ENCODE data around the gene PITPNC1. TPM values are rescaled to one million over a fixed set of nuclear protein-coding genes. Genes with fewer than 3 reads are reported as not detected.
A peak's percentile ranks its signal among the peaks of the same experiment; 100 is the strongest.
"Not testable (repeated sequence)": the region's sequence is repeated elsewhere in the genome, so short reads cannot be mapped to it uniquely, and the experiment has no call there.

The PITPNC1 gene
- polyA plus RNA-seq, 12 donors, result 8.8 to 23.8 (median 13.2) TPM; not detected in 1

- no peak for DNase-seq
These were observed 7.4 kb upstream of the PITPNC1 start for GRCh38 chr17:67369676-67370075.

DNA sequence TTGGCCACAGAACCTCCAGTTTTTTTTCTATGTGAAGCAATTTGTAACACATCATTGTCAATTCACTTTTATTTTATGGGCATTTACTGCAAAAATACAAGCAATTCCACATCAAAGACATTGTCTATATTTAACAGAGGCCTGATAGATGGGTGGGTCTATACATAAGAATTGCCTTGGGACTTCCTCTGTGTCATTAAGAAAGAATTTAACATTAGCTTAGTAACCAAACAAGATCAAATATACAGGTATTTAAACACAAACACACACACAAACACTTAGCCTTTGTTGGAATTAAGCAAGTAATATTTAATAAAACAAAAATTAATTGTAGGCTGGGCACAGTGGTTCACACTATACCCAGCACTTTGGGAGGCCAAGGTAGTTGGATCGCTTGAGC lies 4.3 kb upstream of the PITPNC1 start:
- no peak for DNase-seq

- peak; percentile 80 for DNase-seq
These were observed 2.6 kb upstream of the PITPNC1 start for GRCh38 chr17:67374329-67375053.

DNA sequence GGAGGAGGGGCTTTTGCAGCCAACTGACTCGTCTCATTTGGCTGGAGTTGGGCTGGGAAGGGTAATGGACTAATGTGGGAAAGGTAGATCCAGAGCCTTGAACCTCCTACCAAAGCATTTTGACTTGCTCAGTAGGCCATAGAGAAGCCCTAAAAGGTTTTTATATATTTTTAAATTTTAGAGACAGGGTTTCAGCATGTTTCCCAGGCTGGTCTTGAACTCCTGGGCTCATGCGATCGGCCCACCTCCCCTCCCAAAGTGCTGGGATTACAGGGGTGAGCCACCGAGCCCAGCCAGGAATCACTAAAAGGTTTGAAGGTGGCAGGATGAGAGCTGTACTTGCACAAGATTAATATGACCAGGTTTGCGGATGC lies 2.0 kb upstream of the PITPNC1 start:
- no peak for DNase-seq

DNA sequence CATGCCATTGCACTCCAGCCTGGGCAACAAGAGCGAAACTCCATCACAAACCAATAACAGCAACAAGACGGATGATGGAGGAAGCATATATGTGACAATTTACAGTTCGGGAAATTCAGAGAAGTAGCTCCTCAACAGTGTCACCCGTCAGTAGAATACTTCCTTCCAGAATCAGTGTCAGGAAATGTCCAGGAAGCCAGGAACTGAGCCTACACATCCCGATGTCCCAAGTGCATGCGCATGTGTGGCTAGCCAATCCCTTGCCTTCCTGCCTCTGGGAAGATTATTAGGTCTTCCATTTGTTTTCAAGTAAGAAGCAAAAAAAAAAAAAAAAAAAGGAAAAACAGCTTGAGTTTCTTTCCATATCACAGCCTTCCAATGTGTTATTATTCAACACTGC lies 1.4 kb upstream of the PITPNC1 start:
- no peak for DNase-seq

DNA sequence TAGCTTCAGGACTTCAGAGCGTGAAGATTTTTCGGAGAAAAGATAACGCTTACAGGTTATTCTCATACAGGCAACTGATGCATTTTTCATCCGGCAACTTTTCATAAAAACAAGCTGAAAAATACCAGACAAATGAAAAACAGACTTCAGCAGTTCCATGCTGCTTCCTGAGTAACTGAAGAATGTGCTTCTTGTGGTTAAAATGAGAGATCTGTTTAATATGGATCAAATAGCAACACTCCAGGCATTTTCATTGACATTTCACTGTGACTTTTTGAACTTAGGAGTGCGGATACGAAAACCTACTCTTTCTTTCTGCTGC lies 705 bp upstream of the PITPNC1 start:
- DNase-seq, result no peak

- DNase-seq, result peak; percentile 52
These were observed 690 bp downstream of the PITPNC1 start for GRCh38 chr17:67377488-67378453.

GRCh38 chr17:67378454-67379250 lies 1.6 kb downstream of the PITPNC1 start:
- DNase-seq, result peak; percentile 71

GRCh38 chr17:67379251-67379630 lies 2.2 kb downstream of the PITPNC1 start:
- DNase-seq, result no peak

DNA sequence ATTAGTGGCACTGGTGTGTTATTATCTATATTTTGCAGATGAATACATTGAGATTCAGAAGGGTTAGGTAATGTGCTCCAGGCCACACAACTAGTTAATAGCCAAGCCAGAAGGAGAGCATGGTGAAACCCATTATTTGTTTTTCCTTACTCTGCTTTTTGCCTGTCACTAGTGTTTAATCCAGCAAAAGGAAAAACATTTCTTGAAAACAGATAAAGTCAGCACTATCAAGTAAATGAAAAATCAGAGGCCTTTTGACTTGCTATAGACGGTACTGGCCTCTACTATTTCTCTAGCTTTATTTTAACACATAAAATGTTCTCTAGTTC lies 4.8 kb downstream of the PITPNC1 start:
- DNase-seq, result no peak

- no peak for DNase-seq
These were observed 8.3 kb downstream of the PITPNC1 start for GRCh38 chr17:67385122-67385988.

GRCh38 chr17:67386965-67387551 lies 10.0 kb downstream of the PITPNC1 start:
- no peak for DNase-seq

- not testable (repeated sequence) for DNase-seq
These were observed 11.5 kb downstream of the PITPNC1 start for GRCh38 chr17:67388536-67388935.

DNA sequence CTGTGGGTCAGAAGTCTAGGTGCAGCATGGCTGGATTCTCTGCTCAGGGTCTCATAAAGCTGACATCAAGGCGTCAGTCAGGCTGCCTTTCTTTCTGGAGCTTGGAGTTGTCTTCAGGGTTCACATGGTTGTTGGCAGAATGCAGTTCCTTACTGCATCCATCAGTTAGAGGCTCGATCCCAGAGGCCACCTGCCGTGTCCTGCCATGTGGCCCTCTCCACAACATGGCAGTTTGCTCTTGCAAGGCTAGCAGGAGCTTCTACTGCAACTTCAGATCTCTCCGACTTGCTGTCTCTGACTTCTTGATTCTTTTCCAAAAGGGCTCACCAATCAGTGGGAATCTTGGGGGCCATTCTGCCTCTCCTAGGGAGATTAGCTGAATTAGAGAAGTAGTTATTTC lies 11.9 kb downstream of the PITPNC1 start:
- DNase-seq, result no peak

DNA sequence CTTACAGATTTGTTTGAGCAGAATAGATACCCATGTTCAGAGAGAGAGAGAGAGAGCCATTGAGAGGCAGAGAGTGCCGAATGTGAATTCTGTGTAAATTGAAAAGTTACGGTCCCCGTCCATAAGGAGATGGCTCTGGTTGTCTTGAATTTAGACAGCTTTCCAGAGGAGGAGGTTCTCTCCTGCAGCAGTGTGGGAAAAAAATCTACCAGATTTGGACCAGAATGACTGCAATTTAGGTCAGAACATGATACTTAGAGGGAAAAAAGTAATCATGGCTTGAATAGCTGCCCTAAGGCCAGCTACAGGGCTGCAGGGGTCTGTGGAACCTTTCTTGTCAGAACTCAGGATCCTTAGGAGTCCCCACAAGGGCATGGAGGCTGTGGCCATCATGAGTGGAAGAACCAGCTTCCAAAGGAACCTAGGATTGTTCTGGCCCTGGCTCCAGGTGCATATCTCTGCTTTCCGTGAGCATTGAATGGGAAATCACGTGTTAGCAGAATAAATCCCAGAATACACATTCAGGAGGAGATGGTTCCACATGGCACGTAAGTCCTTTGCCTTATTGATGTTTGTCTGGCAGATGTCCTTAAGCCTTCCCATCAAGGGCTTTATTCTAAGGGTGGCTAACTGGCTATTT lies 13.0 kb downstream of the PITPNC1 start:
- no peak for DNase-seq

- no peak for DNase-seq
These were observed 13.7 kb downstream of the PITPNC1 start for GRCh38 chr17:67390646-67391361.

DNA sequence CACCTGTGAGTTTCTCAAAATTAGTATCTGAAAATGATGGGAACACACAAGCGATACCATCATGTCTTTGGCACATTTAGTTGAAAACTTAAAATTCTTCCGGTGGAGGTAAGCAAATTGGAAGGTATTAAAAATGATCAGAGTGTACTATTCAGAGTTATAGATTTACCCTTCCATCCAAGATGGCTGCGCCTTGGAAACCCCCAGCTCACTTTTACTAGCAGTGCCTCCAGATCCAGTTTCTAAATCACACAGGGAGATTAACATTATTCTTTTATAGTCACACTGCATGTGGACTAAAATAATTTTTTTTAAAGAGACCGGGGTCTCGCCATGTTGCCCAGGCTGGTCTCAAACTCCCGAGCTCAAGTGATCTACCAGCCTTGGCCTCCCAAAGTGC lies 15.0 kb downstream of the PITPNC1 start:
- DNase-seq, result no peak

DNA sequence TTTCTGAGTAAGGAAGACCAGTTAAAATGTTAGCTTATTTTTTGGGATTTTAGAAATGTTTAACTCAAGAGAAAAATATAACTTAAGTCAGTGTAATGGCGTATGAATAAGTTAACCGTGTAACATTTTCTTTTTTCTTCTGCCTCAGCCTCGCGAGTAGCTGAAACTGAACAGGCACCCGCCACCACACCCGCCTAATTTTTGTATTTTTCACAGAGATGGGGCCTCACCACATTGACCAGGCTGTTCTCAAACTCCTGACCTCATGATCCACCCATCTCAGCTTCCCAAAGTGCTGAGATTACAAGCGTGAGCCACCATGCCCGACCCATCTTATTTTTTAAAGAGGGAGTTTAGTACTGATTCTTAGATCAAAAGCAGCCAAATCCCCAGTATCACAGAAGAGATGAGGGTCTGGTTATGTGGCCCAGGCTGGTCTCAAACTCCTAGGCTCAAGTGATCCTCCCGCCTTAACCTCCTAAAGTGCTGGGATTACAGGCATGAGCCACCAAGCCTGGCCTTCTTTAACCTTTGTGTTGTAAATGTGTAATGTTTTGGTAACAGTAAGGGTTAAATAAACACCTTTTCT lies 16.8 kb downstream of the PITPNC1 start:
- no peak for DNase-seq

GRCh38 chr17:67399676-67400075 lies 22.6 kb downstream of the PITPNC1 start:
- DNase-seq, result no peak

DNA sequence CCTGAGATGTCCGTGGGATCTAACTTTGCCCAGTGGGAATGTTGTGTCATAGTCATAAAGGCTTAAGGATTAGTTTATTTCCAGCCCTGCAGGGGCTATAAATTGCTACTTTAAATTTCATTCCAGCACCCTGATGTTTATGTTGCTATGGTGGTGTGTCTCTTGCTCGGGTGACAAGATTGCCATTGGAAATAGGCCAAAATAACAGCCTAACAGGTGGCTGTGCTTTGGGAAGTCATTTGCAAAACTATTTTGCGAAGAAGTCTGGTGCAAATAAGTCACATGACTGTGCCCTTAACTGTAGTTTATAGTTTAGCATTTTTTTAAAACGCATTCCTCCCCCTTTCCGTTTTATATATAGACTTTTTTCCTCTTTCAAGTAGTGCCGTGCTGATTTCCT lies 23.1 kb downstream of the PITPNC1 start:
- no peak for DNase-seq
